Measurements from ENCODE around the gene NEU4.

NEU4 gene

GRCh38 chr2:241809383-241810306 lies 652 bp downstream of the NEU4 start:
- peak overlapping the region in 6 of 11 experiments; percentile 30 to 51 (median 39); a peak in 8 of 22 replicates for H3K27ac ChIP-seq
- peaks cover 53 to 71% (median 70%) of the 10 kb centered on the region in 10 experiments for H3K4me1 ChIP-seq
- peak overlapping the region; percentile 30 to 97 (median 89) for H3K4me2 ChIP-seq
- TF ChIP-seq Cebpa-rat (IDR thresholded peaks at IDR 0.05): no peak
- H3K9me3 ChIP-seq (replicated peaks in 1 of 11): peaks cover 0 to 6% (median 2%) of the 10 kb centered on the region in 11 experiments; a peak in 8 of 22 replicates
- peaks cover 0 to 28% (median 0%) of the 10 kb centered on the region in 11 experiments; a peak in 9 of 22 replicates for H3K27me3 ChIP-seq
- H4K20me1 ChIP-seq: peaks cover 0 to 14% (median 0%) of the 10 kb centered on the region in 11 experiments; a peak in 4 of 22 replicates
- no peak overlapping the region; a peak in 1 of 20 replicates for H3K4me3 ChIP-seq
- no peaks in the 10 kb centered on the region for H3K36me3 ChIP-seq
- peak overlapping the region in 10 of 11 experiments; percentile 11 to 62 (median 44); a peak in 17 of 22 replicates for H3K9ac ChIP-seq

- no peak for TF ChIP-seq Cebpa-rat (IDR thresholded peaks at IDR 0.05)
- peak overlapping the region in 4 of 11 experiments; percentile 49 to 62 (median 57); a peak in 4 of 22 replicates for H3K9ac ChIP-seq
- H3K27ac ChIP-seq: peak overlapping the region in 1 of 11 experiments; percentile 39; a peak in 1 of 22 replicates
Measured at GRCh38 chr2:241810307-241811200, 1.6 kb downstream of the NEU4 start.

GRCh38 chr2:241811201-241811951 lies 2.4 kb downstream of the NEU4 start:
- no peak for TF ChIP-seq Cebpa-rat (IDR thresholded peaks at IDR 0.05)
- Histone ChIP-seq H3K9me3 (replicated peaks in 1 of 11) (peaks cover 0 to 17% (median 7%) of the 10 kb centered on the region in 11 experiments; a peak in 9 of 22 replicates), H3K9ac (peak overlapping the region in 1 of 11 experiments; percentile 37; a peak in 1 of 22 replicates), H3K27me3 (peaks cover 0 to 27% (median 0%) of the 10 kb centered on the region in 11 experiments; a peak in 6 of 22 replicates), H4K20me1 (peaks cover 0 to 14% (median 0%) of the 10 kb centered on the region in 11 experiments; a peak in 4 of 22 replicates), H3K4me3 (no peak overlapping the region), H3K36me3 (no peaks in the 10 kb centered on the region), H3K4me1 (peaks cover 67 to 85% (median 83%) of the 10 kb centered on the region in 10 experiments), H3K4me2 (peak overlapping the region in 10 of 11 experiments; percentile 18 to 97 (median 92); a peak in 19 of 22 replicates), H3K27ac (no peak overlapping the region; a peak in 1 of 22 replicates)

More at GRCh38 chr2:241810307-241811200, 1.6 kb downstream of the NEU4 start:
- Histone ChIP-seq H3K9me3 (replicated peaks in 1 of 11) (peaks cover 0 to 14% (median 7%) of the 10 kb centered on the region in 11 experiments; a peak in 9 of 22 replicates), H4K20me1 (peaks cover 0 to 14% (median 0%) of the 10 kb centered on the region in 11 experiments; a peak in 4 of 22 replicates), H3K4me1 (peaks cover 59 to 76% (median 75%) of the 10 kb centered on the region in 10 experiments), H3K27me3 (peaks cover 0 to 27% (median 0%) of the 10 kb centered on the region in 11 experiments; a peak in 6 of 22 replicates), H3K36me3 (no peaks in the 10 kb centered on the region), H3K4me2 (peak overlapping the region; percentile 30 to 97 (median 89); a peak in 20 of 22 replicates), H3K4me3 (no peak overlapping the region)

- H3K4me2 ChIP-seq: peak overlapping the region; percentile 83 to 98 (median 95)
- H3K9me3 ChIP-seq (replicated peaks in 1 of 11): peaks cover 0 to 17% (median 7%) of the 10 kb centered on the region in 11 experiments; a peak in 9 of 22 replicates
- H3K27me3 ChIP-seq: peaks cover 0 to 27% (median 0%) of the 10 kb centered on the region in 11 experiments; a peak in 6 of 22 replicates
- H3K4me3 ChIP-seq: no peak overlapping the region
- H4K20me1 ChIP-seq: peaks cover 0 to 14% (median 0%) of the 10 kb centered on the region in 11 experiments; a peak in 4 of 22 replicates
- no peaks in the 10 kb centered on the region for H3K36me3 ChIP-seq
- H3K4me1 ChIP-seq: peaks cover 75 to 92% (median 91%) of the 10 kb centered on the region in 10 experiments
- peak overlapping the region in 5 of 11 experiments; percentile 52 to 81 (median 68); a peak in 7 of 22 replicates for H3K9ac ChIP-seq
- H3K27ac ChIP-seq: peak overlapping the region in 8 of 11 experiments; percentile 29 to 92 (median 76); a peak in 12 of 22 replicates
- TF ChIP-seq Cebpa-rat (IDR thresholded peaks at IDR 0.05): no peak
Measured at GRCh38 chr2:241811952-241812729, 3.1 kb downstream of the NEU4 start.

GRCh38 chr2:241812730-241813643 lies 4.0 kb downstream of the NEU4 start:
- peaks cover 83 to 100% (median 99%) of the 10 kb centered on the region in 10 experiments for H3K4me1 ChIP-seq
- no peak for TF ChIP-seq Cebpa-rat (IDR thresholded peaks at IDR 0.05)
- H3K9me3 ChIP-seq (replicated peaks in 1 of 11): peaks cover 0 to 17% (median 7%) of the 10 kb centered on the region in 11 experiments; a peak in 9 of 22 replicates
- H3K4me2 ChIP-seq: peak overlapping the region; percentile 83 to 98 (median 95)
- peaks cover 0 to 14% (median 0%) of the 10 kb centered on the region in 11 experiments; a peak in 4 of 22 replicates for H4K20me1 ChIP-seq
- peak overlapping the region in 8 of 10 experiments; percentile 16 to 50 (median 30); a peak in 13 of 20 replicates for H3K4me3 ChIP-seq
- H3K27ac ChIP-seq: peak overlapping the region; percentile 37 to 92 (median 74); a peak in 20 of 22 replicates
- H3K9ac ChIP-seq: peak overlapping the region; percentile 22 to 81 (median 52); a peak in 19 of 22 replicates
- H3K36me3 ChIP-seq: no peaks in the 10 kb centered on the region
- peaks cover 0 to 27% (median 0%) of the 10 kb centered on the region in 11 experiments; a peak in 6 of 22 replicates for H3K27me3 ChIP-seq
